HEK293 (cell line): ENCODE data around the gene ZSCAN2.

ENCODE experiments used
- SETDB1 ChIP-seq: IDR thresholded peaks from one replicate; pipeline ENCODE4 v1.6.1; 2017; ENCODE audit warnings: mild to moderate bottlenecking, low read length, moderate library complexity, mixed read lengths; ENCODE audit not compliant: insufficient read length
- YY1 ChIP-seq: fragments of 450-650 bp; formaldehyde crosslinking; IDR thresholded peaks from 2 replicates; pipeline ENCODE4 v1.5.1; 2018; ENCODE audit warnings: missing biosample characterization, missing genetic modification characterization
- ZNF19 ChIP-seq: fragments of 450-650 bp; formaldehyde crosslinking; IDR thresholded peaks from 2 replicates; pipeline ENCODE4; 2016; ENCODE audit warnings: missing biosample characterization, missing genetic modification characterization, low read depth
- ZNF24 ChIP-seq: fragments of 450-650 bp; formaldehyde crosslinking; IDR thresholded peaks from 2 replicates; pipeline ENCODE4 v1.5.1; 2016; ENCODE audit warnings: missing biosample characterization, missing genetic modification characterization
- ZNF274 ChIP-seq, 2 experiments: fragments of 200-500 bp in 1 of 2; fragments of 450-650 bp in 1 of 2; sonication (Bioruptor generic) in 1 of 2; formaldehyde crosslinking in 1 of 2; IDR thresholded peaks; 2 replicates each; pipeline versions ENCODE4 v1.5.1 to v1.6.1; 2014 to 2016; ENCODE audit warnings: borderline replicate concordance in 1 of 2, inconsistent platforms in 1 of 2, low read length in 1 of 2, missing biosample characterization in 1 of 2, missing genetic modification characterization in 1 of 2
- ZNF530 ChIP-seq: fragments of 450-650 bp; formaldehyde crosslinking; IDR thresholded peaks from 2 replicates; pipeline ENCODE4 v1.5.1; 2016; ENCODE audit warnings: low read depth, missing biosample characterization, missing genetic modification characterization
- ZNF621 ChIP-seq: fragments of 450-650 bp; formaldehyde crosslinking; IDR thresholded peaks from 2 replicates; pipeline ENCODE4 v1.5.1; 2017; ENCODE audit warnings: missing biosample characterization, missing genetic modification characterization
- TF ChIP-seq, protein P1 (sequence below): fragments of 450-650 bp; formaldehyde crosslinking; IDR thresholded peaks from 2 replicates; pipeline ENCODE4 v1.5.1; 2016; ENCODE audit warnings: missing biosample characterization, missing genetic modification characterization
- TF ChIP-seq, protein P2 (sequence below): fragments of 450-650 bp; formaldehyde crosslinking; IDR thresholded peaks from 2 replicates; pipeline ENCODE4 v1.5.1; 2016; ENCODE audit warnings: missing biosample characterization, missing genetic modification characterization, low read depth

DNA sequence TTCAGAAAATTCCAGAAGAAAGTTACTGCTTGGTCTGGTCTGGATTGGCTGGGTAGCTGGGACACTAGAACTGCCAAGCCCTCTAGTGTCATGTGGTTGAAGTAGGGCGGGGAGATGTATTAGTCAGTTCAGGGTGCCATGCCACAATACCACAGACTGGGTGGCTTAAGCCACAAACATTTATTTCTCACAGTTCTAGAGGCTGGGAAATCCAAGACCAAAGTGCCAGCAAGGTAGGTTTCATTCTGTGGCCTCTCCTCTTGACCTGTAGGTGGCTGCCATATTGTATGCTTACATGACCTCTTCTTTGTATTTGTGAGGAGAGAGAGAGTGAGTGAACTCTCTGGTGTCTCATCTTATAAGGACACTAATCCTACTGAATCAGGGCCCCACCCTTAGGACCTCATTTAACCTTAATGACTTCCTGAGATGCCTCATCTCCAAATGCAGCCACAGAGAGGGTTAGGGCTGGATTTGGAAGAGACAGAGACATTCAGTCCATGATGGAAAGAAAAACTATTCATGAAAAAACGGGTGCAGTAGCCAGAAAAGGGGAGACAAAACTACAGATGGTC is 18.1 kb upstream of the ZSCAN2 start:
- TF ChIP-seq, protein P1, sequence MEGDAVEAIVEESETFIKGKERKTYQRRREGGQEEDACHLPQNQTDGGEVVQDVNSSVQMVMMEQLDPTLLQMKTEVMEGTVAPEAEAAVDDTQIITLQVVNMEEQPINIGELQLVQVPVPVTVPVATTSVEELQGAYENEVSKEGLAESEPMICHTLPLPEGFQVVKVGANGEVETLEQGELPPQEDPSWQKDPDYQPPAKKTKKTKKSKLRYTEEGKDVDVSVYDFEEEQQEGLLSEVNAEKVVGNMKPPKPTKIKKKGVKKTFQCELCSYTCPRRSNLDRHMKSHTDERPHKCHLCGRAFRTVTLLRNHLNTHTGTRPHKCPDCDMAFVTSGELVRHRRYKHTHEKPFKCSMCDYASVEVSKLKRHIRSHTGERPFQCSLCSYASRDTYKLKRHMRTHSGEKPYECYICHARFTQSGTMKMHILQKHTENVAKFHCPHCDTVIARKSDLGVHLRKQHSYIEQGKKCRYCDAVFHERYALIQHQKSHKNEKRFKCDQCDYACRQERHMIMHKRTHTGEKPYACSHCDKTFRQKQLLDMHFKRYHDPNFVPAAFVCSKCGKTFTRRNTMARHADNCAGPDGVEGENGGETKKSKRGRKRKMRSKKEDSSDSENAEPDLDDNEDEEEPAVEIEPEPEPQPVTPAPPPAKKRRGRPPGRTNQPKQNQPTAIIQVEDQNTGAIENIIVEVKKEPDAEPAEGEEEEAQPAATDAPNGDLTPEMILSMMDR (tag by site-specific recombination) = no peak
- TF ChIP-seq SETDB1 (no peak), ZNF274 (IDR thresholded peaks at IDR 0.05; ENCODE audit: low read length) (no peak), ZNF274 (tag by site-specific recombination; IDR thresholded peaks at IDR 0.05; ENCODE audit: borderline replicate concordance) (no peak), ZNF24 (tag by site-specific recombination) (no peak), YY1 (no peak), ZNF19 (tag by site-specific recombination) (no peak), ZNF621 (no peak), ZNF530 (tag by site-specific recombination) (no peak)
- TF ChIP-seq, protein P2, sequence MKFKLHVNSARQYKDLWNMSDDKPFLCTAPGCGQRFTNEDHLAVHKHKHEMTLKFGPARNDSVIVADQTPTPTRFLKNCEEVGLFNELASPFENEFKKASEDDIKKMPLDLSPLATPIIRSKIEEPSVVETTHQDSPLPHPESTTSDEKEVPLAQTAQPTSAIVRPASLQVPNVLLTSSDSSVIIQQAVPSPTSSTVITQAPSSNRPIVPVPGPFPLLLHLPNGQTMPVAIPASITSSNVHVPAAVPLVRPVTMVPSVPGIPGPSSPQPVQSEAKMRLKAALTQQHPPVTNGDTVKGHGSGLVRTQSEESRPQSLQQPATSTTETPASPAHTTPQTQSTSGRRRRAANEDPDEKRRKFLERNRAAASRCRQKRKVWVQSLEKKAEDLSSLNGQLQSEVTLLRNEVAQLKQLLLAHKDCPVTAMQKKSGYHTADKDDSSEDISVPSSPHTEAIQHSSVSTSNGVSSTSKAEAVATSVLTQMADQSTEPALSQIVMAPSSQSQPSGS = no peak
